ENCODE data around the gene ASPM.
"Not testable (repeated sequence)": the region's sequence is repeated elsewhere in the genome, so short reads cannot be mapped to it uniquely, and the experiment has no call there.

The ASPM gene

DNA sequence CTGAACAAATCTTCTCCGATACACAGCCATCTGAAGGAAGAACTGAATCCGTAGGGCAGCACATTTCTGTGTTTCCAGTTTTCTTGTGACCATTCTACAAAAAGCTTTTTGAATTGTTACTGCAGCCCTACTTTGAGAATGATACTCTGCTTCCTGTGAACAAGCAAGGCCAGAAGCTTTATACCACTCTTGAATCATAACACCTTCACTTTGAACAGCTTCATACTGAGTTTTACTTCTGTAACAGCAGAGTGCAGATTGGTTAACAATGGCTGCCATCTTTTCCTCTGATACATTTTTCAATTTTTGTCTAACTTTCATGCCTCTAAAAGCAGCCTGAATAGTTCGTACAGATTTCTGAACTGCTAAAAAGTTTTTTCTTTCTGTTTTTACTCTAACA, 45.8 kb downstream of the ASPM start:
- TF ChIP-seq, protein P1, sequence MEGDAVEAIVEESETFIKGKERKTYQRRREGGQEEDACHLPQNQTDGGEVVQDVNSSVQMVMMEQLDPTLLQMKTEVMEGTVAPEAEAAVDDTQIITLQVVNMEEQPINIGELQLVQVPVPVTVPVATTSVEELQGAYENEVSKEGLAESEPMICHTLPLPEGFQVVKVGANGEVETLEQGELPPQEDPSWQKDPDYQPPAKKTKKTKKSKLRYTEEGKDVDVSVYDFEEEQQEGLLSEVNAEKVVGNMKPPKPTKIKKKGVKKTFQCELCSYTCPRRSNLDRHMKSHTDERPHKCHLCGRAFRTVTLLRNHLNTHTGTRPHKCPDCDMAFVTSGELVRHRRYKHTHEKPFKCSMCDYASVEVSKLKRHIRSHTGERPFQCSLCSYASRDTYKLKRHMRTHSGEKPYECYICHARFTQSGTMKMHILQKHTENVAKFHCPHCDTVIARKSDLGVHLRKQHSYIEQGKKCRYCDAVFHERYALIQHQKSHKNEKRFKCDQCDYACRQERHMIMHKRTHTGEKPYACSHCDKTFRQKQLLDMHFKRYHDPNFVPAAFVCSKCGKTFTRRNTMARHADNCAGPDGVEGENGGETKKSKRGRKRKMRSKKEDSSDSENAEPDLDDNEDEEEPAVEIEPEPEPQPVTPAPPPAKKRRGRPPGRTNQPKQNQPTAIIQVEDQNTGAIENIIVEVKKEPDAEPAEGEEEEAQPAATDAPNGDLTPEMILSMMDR (IDR thresholded peaks at IDR 0.05; ENCODE audit: low read depth, low read length) = no peak
- DNase-seq (ENCODE audit: extremely low read depth, low read depth) = no peak

DNA sequence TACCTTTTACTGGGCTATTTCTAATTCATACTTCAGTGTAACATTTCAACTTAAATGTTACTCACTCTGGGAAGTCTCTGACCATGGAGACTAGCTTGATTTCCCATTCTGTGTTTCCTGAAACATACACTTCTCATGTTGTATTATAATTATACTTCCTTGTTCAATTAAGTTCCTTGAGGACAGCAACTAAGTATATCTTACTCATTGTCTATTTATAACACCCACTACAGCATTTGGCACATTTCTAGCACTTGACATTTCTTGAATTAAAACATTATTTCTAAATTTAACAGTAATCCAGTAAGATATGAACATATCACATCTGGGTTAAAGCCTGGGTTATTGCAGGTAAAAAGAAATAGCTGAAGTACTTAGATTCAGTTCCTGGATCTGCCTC, 47.0 kb downstream of the ASPM start:
- TF ChIP-seq, protein P1 (IDR thresholded peaks at IDR 0.05; ENCODE audit: low read depth, low read length) = no peak
- DNase-seq (ENCODE audit: extremely low read depth, low read depth) = no peak

DNA sequence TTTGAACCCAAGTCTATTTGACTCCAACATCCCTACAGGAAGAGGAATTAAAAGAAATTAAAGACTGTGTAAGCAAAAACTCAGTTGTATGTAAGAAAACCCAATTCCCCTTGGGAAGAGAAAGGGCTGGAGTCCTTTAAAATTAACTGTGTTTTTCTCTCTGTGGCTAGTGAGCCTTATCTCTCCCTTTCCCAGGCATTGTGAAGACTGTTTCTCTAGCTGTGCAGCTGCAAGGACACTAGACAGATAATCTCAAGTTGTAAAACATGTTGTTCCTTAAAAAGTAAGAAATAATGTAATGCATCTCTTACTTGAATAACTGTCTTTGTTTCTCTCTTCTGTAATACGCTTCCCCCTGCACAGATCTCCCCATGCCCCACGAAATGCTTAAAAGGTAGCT, 49.5 kb downstream of the ASPM start:
- not testable (repeated sequence) for DNase-seq (ENCODE audit: extremely low read depth, low read depth)

DNA sequence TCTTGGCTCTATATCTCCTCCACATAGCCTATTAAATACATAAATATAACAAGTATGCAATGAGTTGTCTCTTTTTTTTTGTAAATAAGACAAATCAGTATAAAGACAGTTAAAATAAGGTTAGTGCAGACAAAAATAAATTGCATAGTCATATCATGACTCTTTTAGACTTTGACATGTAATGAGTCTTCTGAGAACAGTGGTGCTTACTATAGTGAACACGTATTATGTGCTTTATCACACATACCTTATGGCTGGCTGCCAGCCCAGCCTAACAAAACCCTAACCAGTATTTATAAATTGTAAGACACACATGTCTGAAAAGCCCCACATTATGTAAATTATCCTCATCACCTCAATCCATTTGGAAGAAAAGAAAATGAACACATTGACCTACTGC, 50.3 kb downstream of the ASPM start:
- no peak for DNase-seq (ENCODE audit: extremely low read depth, low read depth)
- TF ChIP-seq, protein P1 (IDR thresholded peaks at IDR 0.05; ENCODE audit: low read depth, low read length) = no peak

DNA sequence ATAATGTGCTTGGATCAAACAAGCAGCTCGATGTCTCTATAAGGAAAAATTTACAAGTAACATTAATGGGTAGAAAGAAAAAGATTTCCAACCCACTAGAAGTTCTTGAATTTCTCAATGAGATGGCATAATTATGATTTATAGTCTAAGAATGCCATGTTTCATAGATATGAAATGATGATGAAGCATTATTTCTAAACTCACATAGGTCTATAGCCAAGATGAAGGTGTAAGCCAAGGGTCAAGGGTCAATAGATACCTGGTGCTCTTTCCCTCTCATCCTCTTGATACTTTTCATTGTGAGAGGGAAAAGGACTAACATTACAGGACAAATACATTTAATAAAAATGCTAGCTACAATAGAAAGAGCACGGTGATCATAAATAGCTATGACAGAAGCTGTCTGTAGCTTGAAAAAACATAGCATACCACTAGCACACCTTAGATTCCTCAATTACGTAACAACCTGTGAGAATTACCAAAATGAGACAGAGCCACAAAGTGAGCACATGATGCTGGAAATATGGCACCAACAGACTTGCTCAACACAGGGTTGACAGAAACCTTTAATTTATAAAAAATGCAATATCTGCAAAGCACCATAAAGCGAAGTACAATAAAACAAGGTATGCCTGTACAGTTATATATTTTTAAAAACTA, 53.1 kb downstream of the ASPM start:
- DNase-seq (ENCODE audit: extremely low read depth, low read depth) = no peak
- TF ChIP-seq, protein P1 (IDR thresholded peaks at IDR 0.05; ENCODE audit: low read depth, low read length) = no peak

DNA sequence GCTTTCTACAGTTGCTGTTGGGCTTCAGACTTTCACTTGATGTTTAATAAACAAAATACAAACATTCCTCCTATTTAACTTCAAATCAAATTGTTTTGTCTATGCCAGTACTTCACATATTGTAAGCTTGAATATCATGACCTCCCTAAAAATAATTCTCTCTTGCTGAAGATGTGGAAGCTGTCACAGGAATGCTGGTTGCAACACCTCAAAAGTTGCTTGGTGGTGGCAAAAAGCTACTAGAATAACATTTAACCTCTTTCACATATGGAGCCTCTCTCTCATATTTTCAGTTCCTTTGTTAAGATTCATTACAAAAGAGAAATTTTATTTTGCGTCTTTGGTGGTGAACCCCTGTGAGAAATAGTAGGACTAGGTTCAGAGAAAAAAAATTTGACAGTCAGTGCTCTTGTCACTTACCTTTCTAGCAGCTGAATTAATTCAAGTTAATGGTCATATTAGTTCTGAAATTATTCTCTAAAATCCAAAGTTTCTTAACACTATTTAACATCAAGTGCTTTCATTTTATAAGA, 53.9 kb downstream of the ASPM start:
- no peak for DNase-seq (ENCODE audit: extremely low read depth, low read depth)
- TF ChIP-seq, protein P1 (IDR thresholded peaks at IDR 0.05; ENCODE audit: low read depth, low read length) = no peak

DNA sequence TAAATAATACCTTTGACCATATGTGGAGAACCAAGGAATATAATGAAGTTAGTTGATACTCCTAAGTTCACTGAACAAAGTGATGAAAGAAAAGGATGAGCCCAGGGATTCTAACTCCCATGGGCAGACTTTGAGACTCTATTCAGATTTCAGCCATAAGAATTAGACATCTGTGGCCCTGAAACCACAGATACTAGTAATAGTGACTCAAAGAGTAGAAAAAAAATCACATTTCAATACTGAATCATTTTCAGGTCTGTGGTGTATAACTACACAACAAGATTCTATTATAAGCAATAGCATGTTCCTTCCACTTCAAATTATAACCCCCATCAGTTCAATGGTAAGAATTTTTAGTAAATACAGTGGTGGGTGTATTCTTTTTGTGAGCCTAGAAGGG, 63.0 kb downstream of the ASPM start:
- TF ChIP-seq, protein P1 (IDR thresholded peaks at IDR 0.05; ENCODE audit: low read depth, low read length) = no peak

More for the DNA sequence above, 63.0 kb downstream of the ASPM start:
- DNase-seq (ENCODE audit: extremely low read depth, low read depth) = no peak
